K562 (cell line): ENCODE measurements around the gene ABCD4.

Source experiments
- ARID2 ChIP-seq: fragments of 450-650 bp; IDR thresholded peaks from 2 replicates; pipeline ENCODE4 v1.6.1; 2017; ENCODE audit warnings: antibody characterized with exemption, mild to moderate bottlenecking
- FOXP1 ChIP-seq: sonication (generic); formaldehyde crosslinking; IDR thresholded peaks from 2 replicates; pipeline ENCODE4 v1.8.0; 2022; ENCODE audit warnings: mild to moderate bottlenecking, missing genetic modification reagents
- SP2 ChIP-seq: IDR thresholded peaks from 2 replicates; pipeline ENCODE4 v1.6.1; 2011; ENCODE audit warnings: mild to moderate bottlenecking, low read depth, low read length, moderate library complexity; ENCODE audit not compliant: poor library complexity, severe bottlenecking; ENCODE audit errors: extremely low read depth
- ZNF133 ChIP-seq: fragments of 250-450 bp; sonication (Bioruptor Pico); IDR thresholded peaks from 2 replicates; pipeline ENCODE4 v1.4.0; 2020; ENCODE audit warnings: mild to moderate bottlenecking
- ZNF253 ChIP-seq: fragments of 250-450 bp; sonication (Bioruptor Pico); conservative IDR thresholded peaks from 2 replicates; pipeline ENCODE4 v1.6.1; 2021; ENCODE audit warnings: mild to moderate bottlenecking
- TF ChIP-seq, protein P1 (sequence below): IDR thresholded peaks from 2 replicates; pipeline ENCODE4 v1.6.1; 2016; ENCODE audit warnings: missing genetic modification characterization, missing compliant biosample characterization
- TF ChIP-seq, protein P2 (sequence below), 3 experiments: IDR thresholded peaks in 2 of 3; conservative IDR thresholded peaks in 1 of 3; 2 replicates each; pipeline ENCODE4 v1.5.1; 2011 to 2012; ENCODE audit warnings: low read length in 3 of 3, mild to moderate bottlenecking in 3 of 3, control low read depth in 2 of 3, improper control_type of control experiment in 1 of 3, inconsistent platforms in 1 of 3, low read depth in 1 of 3, mixed read lengths in 1 of 3, moderate library complexity in 1 of 3; ENCODE audit not compliant: insufficient read depth in 2 of 3

DNA sequence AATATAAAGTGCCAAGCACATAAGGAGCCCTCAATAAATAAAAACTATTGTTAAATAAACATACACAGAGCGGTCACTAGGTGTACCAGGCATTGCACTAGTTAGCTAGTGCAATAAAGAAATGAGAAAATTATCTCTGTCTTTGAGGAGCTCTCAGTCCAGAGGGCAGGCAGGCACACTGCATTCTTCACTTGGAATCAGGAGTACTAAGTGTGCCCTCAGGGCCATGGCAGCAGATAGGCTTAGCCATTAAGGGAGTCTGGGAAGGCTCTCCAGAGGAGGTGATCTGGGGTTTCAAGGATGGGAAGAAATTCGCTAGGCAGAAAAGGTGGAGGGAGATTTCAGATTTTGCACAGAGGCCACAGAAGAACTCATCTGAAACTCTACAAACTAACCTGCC is 9.1 kb downstream of the ABCD4 start:
- no peak for TF ChIP-seq ZNF133 (CRISPR knock-in tag)
- TF ChIP-seq, protein P1, sequence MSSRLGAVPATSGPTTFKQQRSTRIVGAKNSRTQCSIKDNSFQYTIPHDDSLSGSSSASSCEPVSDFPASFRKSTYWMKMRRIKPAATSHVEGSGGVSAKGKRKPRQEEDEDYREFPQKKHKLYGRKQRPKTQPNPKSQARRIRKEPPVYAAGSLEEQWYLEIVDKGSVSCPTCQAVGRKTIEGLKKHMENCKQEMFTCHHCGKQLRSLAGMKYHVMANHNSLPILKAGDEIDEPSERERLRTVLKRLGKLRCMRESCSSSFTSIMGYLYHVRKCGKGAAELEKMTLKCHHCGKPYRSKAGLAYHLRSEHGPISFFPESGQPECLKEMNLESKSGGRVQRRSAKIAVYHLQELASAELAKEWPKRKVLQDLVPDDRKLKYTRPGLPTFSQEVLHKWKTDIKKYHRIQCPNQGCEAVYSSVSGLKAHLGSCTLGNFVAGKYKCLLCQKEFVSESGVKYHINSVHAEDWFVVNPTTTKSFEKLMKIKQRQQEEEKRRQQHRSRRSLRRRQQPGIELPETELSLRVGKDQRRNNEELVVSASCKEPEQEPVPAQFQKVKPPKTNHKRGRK, result no peak
- no peak for TF ChIP-seq SP2
- TF ChIP-seq, protein P2, sequence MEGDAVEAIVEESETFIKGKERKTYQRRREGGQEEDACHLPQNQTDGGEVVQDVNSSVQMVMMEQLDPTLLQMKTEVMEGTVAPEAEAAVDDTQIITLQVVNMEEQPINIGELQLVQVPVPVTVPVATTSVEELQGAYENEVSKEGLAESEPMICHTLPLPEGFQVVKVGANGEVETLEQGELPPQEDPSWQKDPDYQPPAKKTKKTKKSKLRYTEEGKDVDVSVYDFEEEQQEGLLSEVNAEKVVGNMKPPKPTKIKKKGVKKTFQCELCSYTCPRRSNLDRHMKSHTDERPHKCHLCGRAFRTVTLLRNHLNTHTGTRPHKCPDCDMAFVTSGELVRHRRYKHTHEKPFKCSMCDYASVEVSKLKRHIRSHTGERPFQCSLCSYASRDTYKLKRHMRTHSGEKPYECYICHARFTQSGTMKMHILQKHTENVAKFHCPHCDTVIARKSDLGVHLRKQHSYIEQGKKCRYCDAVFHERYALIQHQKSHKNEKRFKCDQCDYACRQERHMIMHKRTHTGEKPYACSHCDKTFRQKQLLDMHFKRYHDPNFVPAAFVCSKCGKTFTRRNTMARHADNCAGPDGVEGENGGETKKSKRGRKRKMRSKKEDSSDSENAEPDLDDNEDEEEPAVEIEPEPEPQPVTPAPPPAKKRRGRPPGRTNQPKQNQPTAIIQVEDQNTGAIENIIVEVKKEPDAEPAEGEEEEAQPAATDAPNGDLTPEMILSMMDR (IDR thresholded peaks at IDR 0.05 in 2 of 3, conservative IDR thresholded peaks at IDR 0.05 in 1 of 3; ENCODE audit: insufficient read depth in 2 of 3, low read depth in 1 of 3, low read length in 3 of 3), result no peak
- no peak for TF ChIP-seq ZNF253 (CRISPR knock-in tag)
- TF ChIP-seq ARID2, result no peak
- TF ChIP-seq FOXP1 (CRISPR knock-in tag), result no peak
